Esophagus (tissue), 2 donors: ENCODE measurements around the gene PTPRQ. TPM values are rescaled to one million over a fixed set of nuclear protein-coding genes. Genes with fewer than 3 reads are reported as not detected.

ENCODE experiments used
- H3K27ac ChIP-seq, 2 donors: one replicate each; pipeline ENCODE4 v1.5.1; 2013; ENCODE audit warnings: low read depth in 2 of 2, mild to moderate bottlenecking in 2 of 2, inconsistent platforms in 1 of 2, low read length in 1 of 2, moderate library complexity in 1 of 2
- H3K27me3 ChIP-seq, 2 donors: one replicate each; pipeline ENCODE4 v1.6.1; 2013; ENCODE audit warnings: low read length in 2 of 2, control low read depth in 1 of 2, mild to moderate bottlenecking in 1 of 2; ENCODE audit not compliant: insufficient read depth in 2 of 2, control insufficient read depth in 1 of 2
- H3K36me3 ChIP-seq, 2 donors: one replicate each; pipeline ENCODE4 v1.6.1; 2013; ENCODE audit warnings: low read length in 1 of 2; ENCODE audit not compliant: control insufficient read depth in 2 of 2, insufficient read depth in 2 of 2
- H3K4me1 ChIP-seq, 2 donors: one replicate each; pipeline ENCODE4 v1.6.1; 2013; ENCODE audit warnings: low read length in 1 of 2; ENCODE audit not compliant: control insufficient read depth in 2 of 2, insufficient read depth in 2 of 2
- H3K4me3 ChIP-seq, 2 donors: one replicate each; pipeline ENCODE4 v1.5.1; 2013; ENCODE audit warnings: low read length in 2 of 2, mild to moderate bottlenecking in 2 of 2, low read depth in 1 of 2, moderate library complexity in 1 of 2
- H3K9me3 ChIP-seq, 2 donors: one replicate each; pipeline ENCODE4 v1.6.1; 2013; ENCODE audit warnings: mild to moderate bottlenecking in 2 of 2, low read depth in 1 of 2, low read length in 1 of 2, moderate library complexity in 1 of 2; ENCODE audit not compliant: control insufficient read depth in 2 of 2, insufficient read depth in 1 of 2
- WGBS, 2 donors: extraction: QIAGEN DNeasy Blood & Tissue Kit; methylation state at CpG; one replicate each; pipeline ENCODE4 v1.1.7; 2013; 5-methylcytosine and 5-hydroxymethylcytosine counted together
- polyA plus RNA-seq, 2 donors: library from polyadenylated mRNA; stranded (reverse); fragments of 200-250 nt; gene quantifications; one replicate each; pipeline ENCODE4 v1.2.3, GENCODE V29; 2013
- donor health status: healthy with polysubstance abuse.
- donor health status: Bipolar disorder and iron deficiency.

PTPRQ gene
- polyA plus RNA-seq, 2 donors = 0.20 to 0.22 TPM

DNA sequence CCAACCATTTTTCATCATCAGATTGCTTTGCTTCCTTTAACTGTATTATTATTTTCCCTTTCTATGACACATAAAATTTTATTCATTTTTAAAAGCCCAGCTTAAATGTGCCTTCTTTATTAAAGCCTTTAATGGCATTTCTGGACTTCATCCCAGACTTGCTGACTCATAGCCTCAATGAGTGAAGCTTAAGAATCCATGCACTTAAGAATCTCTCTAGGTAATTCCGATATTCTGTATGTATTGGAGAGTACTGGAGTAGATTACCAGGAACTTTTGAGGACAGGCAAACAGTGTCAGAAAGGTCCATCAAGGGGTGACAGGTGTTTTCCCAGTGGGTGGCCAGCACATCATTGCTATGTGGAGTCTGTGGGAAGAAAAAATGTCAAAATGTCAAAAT lies 107.9 kb downstream of the PTPRQ start:
- Histone ChIP-seq H3K4me3 (no peak overlapping the region), H3K36me3 (no peaks in the 10 kb centered on the region), H3K9me3 (no peaks in the 10 kb centered on the region), H3K27me3 (no peaks in the 10 kb centered on the region), H3K4me1 (no peaks in the 10 kb centered on the region), H3K27ac (no peak overlapping the region)
- WGBS, 2 donors = 26 to 38% methylated on average over 1 of the region's 1 CpG

DNA sequence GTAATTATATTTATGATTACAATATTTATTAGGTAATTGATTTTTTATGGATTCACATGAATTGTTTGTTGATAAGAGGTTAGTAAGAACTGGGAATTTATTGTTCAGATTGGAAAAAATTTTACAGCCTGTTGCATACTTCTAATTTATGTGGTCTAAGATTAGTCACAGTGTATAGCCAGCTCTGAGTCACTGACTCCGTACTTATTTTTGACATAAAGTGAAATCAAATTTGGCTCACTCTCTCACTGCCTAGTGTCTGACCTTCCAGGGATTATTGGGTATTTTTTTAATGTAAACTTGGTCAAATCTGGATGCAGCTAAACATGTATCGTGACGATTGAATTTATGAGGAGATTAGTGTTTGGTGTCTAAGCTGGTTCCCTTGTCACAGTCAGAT lies 109.3 kb downstream of the PTPRQ start:
- H3K27ac ChIP-seq = no peak overlapping the region
- H3K4me3 ChIP-seq = no peak overlapping the region
- 28 to 46% methylated on average over 3 of the region's 3 CpGs for WGBS, 2 donors
- H3K36me3 ChIP-seq = no peaks in the 10 kb centered on the region
- no peaks in the 10 kb centered on the region for H3K9me3 ChIP-seq
- no peaks in the 10 kb centered on the region for H3K27me3 ChIP-seq
- no peaks in the 10 kb centered on the region for H3K4me1 ChIP-seq

DNA sequence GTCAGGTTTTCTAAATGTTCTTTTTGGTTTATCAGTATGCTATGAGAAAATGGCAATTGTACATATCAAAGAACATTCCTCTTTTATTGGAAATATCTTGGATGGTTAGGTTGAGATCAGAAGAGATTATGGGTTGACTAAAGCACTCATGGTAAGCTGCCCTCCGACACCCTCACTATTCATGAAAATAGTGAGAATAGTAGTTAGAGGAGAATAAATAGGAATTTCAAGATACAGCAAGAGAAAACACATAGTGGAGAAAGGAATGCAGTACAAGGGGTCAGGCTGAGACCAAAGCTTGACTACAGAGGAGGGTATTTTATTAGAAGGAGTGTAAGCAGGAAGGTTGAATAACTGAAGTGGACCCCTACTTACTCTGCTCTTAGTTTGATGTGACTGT lies 112.5 kb downstream of the PTPRQ start:
- Histone ChIP-seq H3K9me3 (no peaks in the 10 kb centered on the region), H3K4me3 (no peak overlapping the region), H3K27ac (no peak overlapping the region), H3K4me1 (no peaks in the 10 kb centered on the region), H3K36me3 (no peaks in the 10 kb centered on the region), H3K27me3 (no peaks in the 10 kb centered on the region)
- WGBS, 2 donors = 87 to 89% methylated on average over 1 of the region's 1 CpG

DNA sequence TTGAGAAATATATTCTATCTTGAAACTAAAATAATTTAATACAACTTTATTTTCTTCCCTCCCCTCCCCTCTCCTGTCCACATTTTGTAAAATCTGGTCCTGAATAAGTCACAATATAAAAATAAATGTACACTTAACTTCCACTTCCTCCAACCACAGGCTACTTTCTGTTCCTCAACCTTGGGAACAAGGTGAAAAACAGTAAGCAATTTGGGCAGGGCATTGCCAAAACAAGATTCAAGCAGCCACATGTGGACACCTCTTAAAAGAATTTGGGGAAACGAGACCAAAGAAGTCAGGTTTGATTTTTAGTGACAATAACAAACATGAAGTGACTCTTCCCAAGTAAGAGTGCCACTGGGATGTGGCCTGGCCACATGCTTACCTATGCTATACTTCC lies 115.7 kb downstream of the PTPRQ start:
- Histone ChIP-seq H3K27me3 (no peaks in the 10 kb centered on the region), H3K4me1 (no peaks in the 10 kb centered on the region)
- WGBS, 2 donors = 43 to 50% methylated on average over 1 of the region's 1 CpG

DNA sequence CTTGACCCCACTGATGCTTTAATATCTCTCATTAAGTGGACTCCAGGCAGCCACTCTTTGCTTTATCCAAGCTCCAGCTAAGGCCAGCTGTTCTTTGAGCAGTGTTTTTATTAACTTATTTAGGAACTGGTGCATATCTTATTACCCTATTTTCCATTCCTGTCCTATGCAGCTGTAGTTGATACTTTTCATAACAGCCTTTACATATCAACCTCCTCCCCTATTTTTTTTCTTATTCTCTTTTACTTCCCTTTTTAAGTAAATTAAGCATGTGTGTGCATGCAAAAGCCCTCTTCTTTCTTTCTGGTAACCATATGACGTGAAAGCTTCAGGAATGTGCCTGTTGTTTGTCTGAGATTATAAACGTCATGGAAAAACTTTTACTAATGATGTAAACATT lies 121.2 kb downstream of the PTPRQ start:
- 23% methylated on average over 2 of the region's 2 CpGs for WGBS, 2 donors

More for the DNA sequence above, 115.7 kb downstream of the PTPRQ start:
- no peak overlapping the region for H3K4me3 ChIP-seq
- H3K9me3 ChIP-seq = no peaks in the 10 kb centered on the region
- H3K36me3 ChIP-seq = no peaks in the 10 kb centered on the region
- no peak overlapping the region for H3K27ac ChIP-seq

DNA sequence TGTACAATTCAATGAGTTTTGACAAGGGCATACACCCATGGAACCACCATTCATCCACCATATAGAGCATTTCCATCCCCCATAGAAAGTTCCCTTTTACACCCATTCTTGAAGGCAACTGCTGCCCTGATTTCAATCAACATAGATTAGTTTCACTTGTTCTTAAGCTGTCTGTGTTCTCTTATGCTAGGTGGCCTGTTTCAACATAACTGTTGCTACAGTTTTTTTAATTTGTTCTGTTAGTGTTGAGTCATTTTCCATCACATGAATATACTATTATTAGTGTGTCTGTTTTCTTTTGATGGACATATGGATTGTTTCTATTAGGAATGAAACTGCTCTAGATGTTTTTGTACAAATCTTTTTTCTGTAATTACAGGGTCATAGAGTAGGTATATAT lies 123.4 kb downstream of the PTPRQ start:
- H3K36me3 ChIP-seq = no peaks in the 10 kb centered on the region
- H3K27ac ChIP-seq = no peak overlapping the region
- no peak overlapping the region for H3K4me3 ChIP-seq
- no peaks in the 10 kb centered on the region for H3K9me3 ChIP-seq
- H3K4me1 ChIP-seq = no peaks in the 10 kb centered on the region
- H3K27me3 ChIP-seq = no peaks in the 10 kb centered on the region

More for the DNA sequence above, 121.2 kb downstream of the PTPRQ start:
- H3K36me3 ChIP-seq = no peaks in the 10 kb centered on the region
- no peak overlapping the region for H3K27ac ChIP-seq
- no peaks in the 10 kb centered on the region for H3K27me3 ChIP-seq
- no peak overlapping the region for H3K4me3 ChIP-seq
- no peaks in the 10 kb centered on the region for H3K9me3 ChIP-seq
- H3K4me1 ChIP-seq = no peaks in the 10 kb centered on the region

GRCh38 chr12:80576641-80577418 lies 132.8 kb downstream of the PTPRQ start:
- no peaks in the 10 kb centered on the region for H3K27me3 ChIP-seq
- no peak overlapping the region for H3K4me3 ChIP-seq
- WGBS, 2 donors = 79 to 90% methylated on average over 3 of the region's 3 CpGs
- no peak overlapping the region for H3K27ac ChIP-seq
- no peaks in the 10 kb centered on the region for H3K4me1 ChIP-seq
- H3K9me3 ChIP-seq = no peaks in the 10 kb centered on the region
- H3K36me3 ChIP-seq = no peaks in the 10 kb centered on the region

GRCh38 chr12:80580254-80580653 lies 136.2 kb downstream of the PTPRQ start:
- Histone ChIP-seq H3K4me1 (no peaks in the 10 kb centered on the region), H3K4me3 (no peak overlapping the region), H3K36me3 (no peaks in the 10 kb centered on the region), H3K9me3 (no peaks in the 10 kb centered on the region), H3K27ac (no peak overlapping the region), H3K27me3 (no peaks in the 10 kb centered on the region)
- WGBS, 2 donors = 74 to 83% methylated on average over 1 of the region's 1 CpG

- no peaks in the 10 kb centered on the region for H3K9me3 ChIP-seq
- H3K4me1 ChIP-seq = no peaks in the 10 kb centered on the region
- no peaks in the 10 kb centered on the region for H3K27me3 ChIP-seq
- no peaks in the 10 kb centered on the region for H3K36me3 ChIP-seq
- WGBS, 2 donors = 67 to 71% methylated on average over 2 of the region's 2 CpGs
- no peak overlapping the region for H3K27ac ChIP-seq
- no peak overlapping the region for H3K4me3 ChIP-seq
These were observed 137.7 kb downstream of the PTPRQ start for GRCh38 chr12:80581783-80582182.

- H3K4me1 ChIP-seq = no peaks in the 10 kb centered on the region
- H3K36me3 ChIP-seq = no peaks in the 10 kb centered on the region
- H3K4me3 ChIP-seq = no peak overlapping the region
- H3K9me3 ChIP-seq = no peaks in the 10 kb centered on the region
- WGBS, 2 donors = 56 to 64% methylated on average over 2 of the region's 2 CpGs
- no peaks in the 10 kb centered on the region for H3K27me3 ChIP-seq
- H3K27ac ChIP-seq = no peak overlapping the region
These were observed 138.4 kb downstream of the PTPRQ start for GRCh38 chr12:80582431-80582830.
